Daoy (cell line): ENCODE data around the gene MAT1A. TPM values are rescaled to one million over a fixed set of nuclear protein-coding genes. Genes with fewer than 3 reads are reported as not detected.
"Not testable (repeated sequence)": the region's sequence is repeated elsewhere in the genome, so short reads cannot be mapped to it uniquely, and the experiment has no call there.

Experiments used
- DNase-seq: peaks from one replicate; pipeline ENCODE4 v3.0.0-alpha.2; 2015; ENCODE audit warnings: low read depth
- total RNA-seq: library from RNA; depleted of rRNA; stranded (reverse); fragments of >200 nt; shearing (Covaris generic); gene quantifications from 2 replicates; pipeline ENCODE4 v1.2.3, GENCODE V29; 2014; rRNA removed

The MAT1A gene
- total RNA-seq, 1 experiment from 2014 or later = 0.29 TPM

DNA sequence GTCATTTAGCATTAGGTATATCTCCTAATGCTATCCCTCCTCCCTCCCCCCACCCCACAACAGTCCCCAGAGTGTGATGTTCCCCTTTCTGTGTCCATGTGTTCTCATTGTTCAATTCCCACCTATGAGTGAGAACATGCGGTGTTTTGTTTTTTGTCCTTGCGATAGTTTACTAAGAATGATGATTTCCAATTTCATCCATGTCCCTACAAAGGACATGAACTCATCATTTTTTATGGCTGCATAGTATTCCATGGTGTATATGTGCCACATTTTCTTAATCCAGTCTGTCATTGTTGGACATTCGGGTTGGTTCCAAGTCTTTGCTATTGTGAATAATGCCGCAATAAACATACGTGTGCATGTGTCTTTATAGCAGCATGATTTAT is 66.4 kb downstream of the MAT1A start:
- not testable (repeated sequence) for DNase-seq

Other genes with a start within 250 kb of the MAT1A start
- gene TMEM254, start 211.0 kb downstream of the MAT1A start, total RNA-seq = 4.4 and 5.5 TPM in 2 replicates
- gene PLAC9, start 156.9 kb downstream of the MAT1A start, total RNA-seq = not detected in 2 replicates
- 34.2 and 43.6 TPM in 2 replicates for gene ANXA11, start 84.1 kb downstream of the MAT1A start, total RNA-seq
- not detected in 2 replicates for gene DYDC1, start 67.1 kb upstream of the MAT1A start, total RNA-seq
- not detected in 2 replicates for gene DYDC2, start 67.1 kb upstream of the MAT1A start, total RNA-seq
- gene PRXL2A, start 118.9 kb upstream of the MAT1A start, total RNA-seq = 22.6 and 27.0 TPM in 2 replicates
- 19.9 and 21.0 TPM in 2 replicates for gene TSPAN14, start 164.7 kb upstream of the MAT1A start, total RNA-seq
- 0.06 TPM in 1 of 2 replicates, not detected in the other for gene SH2D4B, start 248.2 kb upstream of the MAT1A start, total RNA-seq